Esophagus squamous epithelium (tissue), 5 donors: Measurements from ENCODE around the gene TRAPPC2L. TPM values are rescaled to one million over a fixed set of nuclear protein-coding genes. Genes with fewer than 3 reads are reported as not detected.

Source experiments
- DNase-seq: peaks from one replicate; lab custom pipeline; 2025; lab: John Stamatoyannopoulos, UW
- H3K27ac ChIP-seq, 4 donors: fragments of 200-600 bp; sonication (generic); one replicate each; pipeline ENCODE4 v1.5.1; 2016 to 2019; ENCODE audit warnings: mild to moderate bottlenecking in 1 of 4
- H3K27me3 ChIP-seq, 4 donors: fragments of 200-600 bp; sonication (generic); 1 replicate in 3 of 4; 2 replicates in 1 of 4; pipeline versions ENCODE4 v1.5.1 to v1.6.0; 2017 to 2021; ENCODE audit warnings: antibody characterized with exemption in 1 of 4
- H3K36me3 ChIP-seq, 3 donors: fragments of 200-600 bp; sonication (generic); one replicate each; pipeline ENCODE4 v1.5.1; 2016 to 2019
- H3K4me1 ChIP-seq, 3 donors: fragments of 200-600 bp; sonication (generic); one replicate each; pipeline ENCODE4 v1.5.1; 2017 to 2019
- H3K4me3 ChIP-seq, 4 donors: fragments of 200-600 bp; sonication (generic); 1 replicate in 3 of 4; 2 replicates in 1 of 4; pipeline ENCODE4 v1.5.1; 2016 to 2019; ENCODE audit warnings: mild to moderate bottlenecking in 2 of 4, moderate library complexity in 1 of 4
- H3K9me3 ChIP-seq, 3 donors: fragments of 200-600 bp; sonication (generic); one replicate each; pipeline ENCODE4 v1.5.1; 2016 to 2019
- POLR2A ChIP-seq, 4 donors: fragments of 450-650 bp; IDR thresholded peaks; one replicate each; pipeline ENCODE4 v1.6.1; 2017; ENCODE audit warnings: antibody characterized with exemption in 4 of 4, mild to moderate bottlenecking in 4 of 4, moderate library complexity in 3 of 4
- WGBS, 2 donors: methylation state at CpG; one replicate each; pipeline ENCODE4 v1.1.5; 2018; 5-methylcytosine and 5-hydroxymethylcytosine counted together
- intact Hi-C: fragments of 100-400 bp; cut with DNase I; formaldehyde crosslinking; loops from one replicate; pipeline ENCODE4 v1.15.0; 2022
- total RNA-seq, 4 donors: library from RNA; depleted of rRNA; stranded (reverse); fragments of >200 nt; gene quantifications; one replicate each; pipeline ENCODE4 v1.1.0, GENCODE V29; 2016
- TF ChIP-seq, protein P1 (sequence below), 6 experiments: fragments of 450-650 bp in 4 of 6; fragments of 200-600 bp in 2 of 6; sonication (generic) in 2 of 6; IDR thresholded peaks; one replicate each; pipeline ENCODE4 v1.5.1; 2016 to 2019; ENCODE audit warnings: antibody characterized with exemption in 6 of 6, mild to moderate bottlenecking in 4 of 6, moderate library complexity in 4 of 6
- donor health status: DM: yes; HTN: yes; CAD: no.

TRAPPC2L gene
- total RNA-seq, 4 donors from 2014 or later: 20.7 to 29.7 (median 24.7) TPM

DNA sequence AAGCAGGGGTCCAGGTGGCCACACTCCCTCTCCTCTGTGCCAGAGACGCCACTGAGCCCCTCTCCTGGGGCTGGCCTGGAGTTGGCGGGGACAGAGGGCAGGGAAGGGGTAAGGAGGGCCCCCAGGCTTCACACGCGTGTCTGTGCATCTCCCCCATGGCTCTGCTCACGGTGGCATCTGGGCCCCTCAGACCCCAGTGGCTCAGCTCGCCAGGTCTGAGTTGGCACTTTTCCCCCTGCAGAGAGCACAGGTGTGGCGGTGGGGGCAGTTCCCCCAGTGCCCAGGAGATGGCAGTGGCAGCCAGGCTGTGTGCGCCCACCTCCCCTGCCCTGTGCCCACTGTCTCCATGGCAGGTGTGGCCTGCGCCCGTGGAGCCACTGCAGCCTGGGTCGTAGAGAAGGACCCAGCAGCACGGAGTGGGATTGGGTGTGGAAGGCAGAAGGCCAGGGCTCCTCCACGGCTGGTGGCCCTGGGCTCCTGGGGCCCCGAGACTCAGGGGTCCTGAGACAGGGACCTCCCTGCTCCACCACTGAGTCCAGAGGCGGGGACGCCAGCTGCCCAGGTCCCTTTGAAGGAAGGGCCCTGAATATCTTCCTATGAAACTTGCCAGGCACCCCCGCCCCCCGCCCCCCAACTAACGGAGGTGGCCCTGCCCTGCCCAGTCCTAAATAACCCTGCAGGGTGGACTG is 40.9 kb upstream of the TRAPPC2L start:
- Histone ChIP-seq H3K9me3 (no peaks in the 10 kb centered on the region), H3K27me3 (no peaks in the 10 kb centered on the region), H3K4me3 (no peak overlapping the region), H3K36me3 (peaks cover 0 to 10% (median 0%) of the 10 kb centered on the region in 3 donors), H3K27ac (no peak overlapping the region), H3K4me1 (peaks cover 17 to 44% (median 25%) of the 10 kb centered on the region in 3 donors)
- no peak for TF ChIP-seq POLR2A (IDR thresholded peaks at IDR 0.05)
- TF ChIP-seq, protein P1, sequence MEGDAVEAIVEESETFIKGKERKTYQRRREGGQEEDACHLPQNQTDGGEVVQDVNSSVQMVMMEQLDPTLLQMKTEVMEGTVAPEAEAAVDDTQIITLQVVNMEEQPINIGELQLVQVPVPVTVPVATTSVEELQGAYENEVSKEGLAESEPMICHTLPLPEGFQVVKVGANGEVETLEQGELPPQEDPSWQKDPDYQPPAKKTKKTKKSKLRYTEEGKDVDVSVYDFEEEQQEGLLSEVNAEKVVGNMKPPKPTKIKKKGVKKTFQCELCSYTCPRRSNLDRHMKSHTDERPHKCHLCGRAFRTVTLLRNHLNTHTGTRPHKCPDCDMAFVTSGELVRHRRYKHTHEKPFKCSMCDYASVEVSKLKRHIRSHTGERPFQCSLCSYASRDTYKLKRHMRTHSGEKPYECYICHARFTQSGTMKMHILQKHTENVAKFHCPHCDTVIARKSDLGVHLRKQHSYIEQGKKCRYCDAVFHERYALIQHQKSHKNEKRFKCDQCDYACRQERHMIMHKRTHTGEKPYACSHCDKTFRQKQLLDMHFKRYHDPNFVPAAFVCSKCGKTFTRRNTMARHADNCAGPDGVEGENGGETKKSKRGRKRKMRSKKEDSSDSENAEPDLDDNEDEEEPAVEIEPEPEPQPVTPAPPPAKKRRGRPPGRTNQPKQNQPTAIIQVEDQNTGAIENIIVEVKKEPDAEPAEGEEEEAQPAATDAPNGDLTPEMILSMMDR (IDR thresholded peaks at IDR 0.05): peak; percentile 59 to 90 (median 72)
- DNase-seq: no peak
- intact Hi-C loops: loop anchor here (10.0 kb wide), 1 partner anchor 349 kb away; no protein-coding TSS in a partner anchor
- WGBS, 2 donors: no CpG with 5 or more reads among the region's 19 CpGs

DNA sequence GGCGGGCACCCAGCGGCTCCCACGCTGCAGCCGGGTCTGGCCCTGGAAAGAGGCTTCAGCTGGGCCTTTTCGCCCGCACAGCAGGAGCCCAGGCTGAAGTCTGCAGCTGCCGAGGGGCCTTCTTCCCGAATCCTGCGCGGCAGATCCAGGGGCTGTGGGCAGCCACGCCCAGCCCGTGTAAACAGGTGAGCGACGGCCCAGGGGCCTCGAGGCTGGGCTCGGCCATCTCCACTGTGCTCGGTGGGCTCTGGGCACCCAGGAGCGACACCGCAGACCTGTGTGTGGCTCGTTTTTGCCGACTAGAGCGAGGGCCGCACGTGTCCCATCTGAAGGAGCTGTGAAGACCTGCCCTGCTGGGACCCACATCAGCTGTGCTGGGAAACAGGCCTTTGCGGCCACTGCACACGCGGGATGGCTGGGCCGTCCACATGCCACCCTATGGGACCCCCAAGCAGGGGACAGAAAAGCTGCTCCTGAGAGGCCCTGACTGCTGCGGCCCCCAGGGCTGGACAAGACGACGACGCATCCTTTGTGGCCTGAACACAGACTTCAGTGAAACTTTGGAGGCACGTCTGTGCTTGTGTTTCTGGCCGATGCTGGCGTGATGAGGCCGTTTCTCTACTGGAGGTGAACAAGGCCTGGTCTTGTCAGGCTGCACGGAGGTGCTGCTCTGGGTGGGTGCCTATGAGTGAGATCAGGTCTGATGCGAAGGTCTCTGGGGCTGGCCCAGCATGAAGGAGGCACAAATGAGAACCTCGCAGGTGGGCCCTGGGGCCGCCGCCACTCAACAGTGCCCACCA is 40.0 kb upstream of the TRAPPC2L start:
- peaks cover 16 to 38% (median 20%) of the 10 kb centered on the region in 3 donors for H3K4me1 ChIP-seq
- no peak overlapping the region for H3K27ac ChIP-seq
- intact Hi-C loops: loop anchor here (10.0 kb wide), 1 partner anchor 348 kb away; no protein-coding TSS in a partner anchor
- H3K9me3 ChIP-seq: no peaks in the 10 kb centered on the region
- DNase-seq: no peak
- 86% methylated on average over 4 of the region's 41 CpGs; no CpG with 5 or more reads in 1 of the 2 donors for WGBS, 2 donors
- H3K36me3 ChIP-seq: peaks cover 0 to 19% (median 5%) of the 10 kb centered on the region in 3 donors
- no peak overlapping the region for H3K4me3 ChIP-seq
- TF ChIP-seq POLR2A (IDR thresholded peaks at IDR 0.05): no peak
- TF ChIP-seq, protein P1 (IDR thresholded peaks at IDR 0.05): no peak
- no peaks in the 10 kb centered on the region for H3K27me3 ChIP-seq

DNA sequence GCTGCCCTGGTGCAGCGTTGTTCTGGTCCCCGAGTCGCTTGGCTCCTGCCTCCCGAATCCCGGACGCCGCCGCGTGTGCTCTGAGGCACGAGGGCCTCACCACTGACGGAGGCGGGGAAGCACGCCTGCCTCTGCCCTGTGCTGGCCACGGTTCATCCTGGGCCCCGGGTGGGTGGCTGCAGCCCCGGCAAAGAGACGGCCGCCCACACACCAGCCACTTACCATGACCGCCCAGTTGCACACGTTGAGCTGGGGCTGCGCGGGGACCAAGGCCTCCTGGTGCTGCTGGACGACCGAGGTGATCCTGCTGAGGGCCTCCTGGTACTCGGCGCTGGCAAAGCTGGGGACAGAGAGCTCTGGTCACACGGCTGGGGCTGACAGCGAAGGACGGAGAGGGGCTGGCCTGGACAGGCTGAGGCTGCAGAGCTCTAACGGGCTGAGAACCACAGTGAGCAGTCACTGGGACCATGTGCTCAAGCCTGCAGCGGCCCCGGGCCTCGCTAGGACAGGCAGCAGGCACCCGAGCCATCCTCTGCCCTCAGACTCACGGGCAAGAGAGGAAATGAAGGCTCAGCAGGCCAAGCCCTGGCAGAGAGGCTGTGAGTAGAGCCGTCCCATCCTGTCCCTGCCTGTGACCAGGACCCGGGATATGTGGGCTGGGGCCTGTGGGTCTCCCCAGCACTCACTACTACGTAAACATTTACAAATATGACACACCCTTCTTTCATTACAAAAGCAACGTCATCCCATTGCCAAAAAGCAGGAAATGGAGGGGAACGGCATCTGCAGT is 38.9 kb upstream of the TRAPPC2L start:
- intact Hi-C loops: loop anchor here (10.0 kb wide), 1 partner anchor 347 kb away; no protein-coding TSS in a partner anchor
- Histone ChIP-seq H3K4me1 (peaks cover 9 to 27% (median 10%) of the 10 kb centered on the region in 3 donors), H3K27me3 (no peaks in the 10 kb centered on the region), H3K36me3 (peaks cover 6 to 29% (median 11%) of the 10 kb centered on the region in 3 donors), H3K9me3 (no peaks in the 10 kb centered on the region), H3K27ac (no peak overlapping the region), H3K4me3 (no peak overlapping the region)
- no peak for TF ChIP-seq POLR2A (IDR thresholded peaks at IDR 0.05)
- TF ChIP-seq, protein P1 (IDR thresholded peaks at IDR 0.05): no peak
- DNase-seq: no peak
- 49% methylated on average over 4 of the region's 40 CpGs; no CpG with 5 or more reads in 1 of the 2 donors for WGBS, 2 donors

DNA sequence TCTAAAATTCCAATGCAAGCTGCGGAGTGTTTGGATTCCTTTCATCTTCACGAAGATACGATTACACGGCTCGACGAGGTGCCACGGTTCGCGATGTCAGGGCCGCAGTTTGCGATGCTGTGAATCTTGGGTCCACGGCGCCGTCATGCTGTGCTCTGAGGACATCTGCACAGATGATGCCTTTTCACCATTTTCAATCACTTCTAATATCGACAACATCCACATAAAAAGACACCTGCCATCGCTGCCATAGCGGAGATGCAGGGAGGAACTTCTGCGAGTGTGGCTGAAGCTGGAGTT is 38.4 kb upstream of the TRAPPC2L start:
- Histone ChIP-seq H3K4me3 (no peak overlapping the region), H3K4me1 (peaks cover 6 to 22% (median 6%) of the 10 kb centered on the region in 3 donors), H3K36me3 (peaks cover 6 to 33% (median 11%) of the 10 kb centered on the region in 3 donors), H3K27me3 (no peaks in the 10 kb centered on the region), H3K27ac (no peak overlapping the region), H3K9me3 (no peaks in the 10 kb centered on the region)
- DNase-seq: no peak
- intact Hi-C loops: loop anchor here (10.0 kb wide), 1 partner anchor 346 kb away; no protein-coding TSS in a partner anchor
- no peak for TF ChIP-seq POLR2A (IDR thresholded peaks at IDR 0.05)
- TF ChIP-seq, protein P1 (IDR thresholded peaks at IDR 0.05): no peak
- WGBS, 2 donors: 78 to 84% methylated on average over 15 to 18 of the region's 18 CpGs
